ENCODE results near the gene PORCN. TPM values are rescaled to one million over a fixed set of nuclear protein-coding genes. Genes with fewer than 3 reads are reported as not detected.

The PORCN gene
- total RNA-seq, 1 donor from 2014 or later, result 30.3 TPM

DNA sequence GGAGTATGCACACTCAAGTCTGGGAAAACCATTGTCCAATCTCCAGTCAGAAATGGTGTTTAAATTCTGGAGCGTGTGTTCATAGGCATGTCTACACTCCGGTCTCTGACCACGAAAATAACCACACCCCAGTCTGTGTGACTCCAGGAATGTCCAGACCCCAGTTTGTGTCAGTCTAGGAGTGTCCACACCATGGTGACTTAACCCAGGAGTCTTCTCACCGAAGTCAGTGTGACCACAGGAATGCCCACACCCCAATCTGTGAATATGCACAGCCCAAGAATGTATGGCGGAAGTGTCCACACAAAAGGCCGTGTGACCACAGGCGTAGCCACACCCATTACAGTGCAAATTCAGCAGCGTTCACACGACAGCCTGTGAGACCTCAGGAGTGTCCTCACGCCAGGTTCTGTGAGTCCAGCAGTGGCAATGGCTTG, 21.4 kb upstream of the PORCN start:
- no peak overlapping the region for H2AFZ ChIP-seq (ENCODE audit: low read depth, low read length)
- H3K27ac ChIP-seq (ENCODE audit: low read depth, low read length), result peak overlapping the region; percentile 99
- H3K27ac Mint-ChIP-seq (ENCODE audit: unreplicated experiment), result peak overlapping the region; percentile 95
- no peaks in the 10 kb centered on the region for H3K27me3 ChIP-seq (ENCODE audit: insufficient read depth, low read length)
- DNase-seq (ENCODE audit: low read depth) (peak; percentile 99), FAIRE-seq (peak; percentile 100)
- H3K36me3 Mint-ChIP-seq (ENCODE audit: low read depth, unreplicated experiment), result peaks cover 4% of the 10 kb centered on the region
- H3K36me3 ChIP-seq (ENCODE audit: insufficient read depth, low read length), result peaks cover 22% of the 10 kb centered on the region
- H3K27me3 Mint-ChIP-seq (ENCODE audit: low read depth, unreplicated experiment), result no peaks in the 10 kb centered on the region
- H4K20me1 ChIP-seq (ENCODE audit: insufficient read depth, low read length), result no peaks in the 10 kb centered on the region
- TF ChIP-seq EZH2 (IDR thresholded peaks at IDR 0.05; ENCODE audit: insufficient read depth, low read length), result no peak
- TF ChIP-seq, protein P1, sequence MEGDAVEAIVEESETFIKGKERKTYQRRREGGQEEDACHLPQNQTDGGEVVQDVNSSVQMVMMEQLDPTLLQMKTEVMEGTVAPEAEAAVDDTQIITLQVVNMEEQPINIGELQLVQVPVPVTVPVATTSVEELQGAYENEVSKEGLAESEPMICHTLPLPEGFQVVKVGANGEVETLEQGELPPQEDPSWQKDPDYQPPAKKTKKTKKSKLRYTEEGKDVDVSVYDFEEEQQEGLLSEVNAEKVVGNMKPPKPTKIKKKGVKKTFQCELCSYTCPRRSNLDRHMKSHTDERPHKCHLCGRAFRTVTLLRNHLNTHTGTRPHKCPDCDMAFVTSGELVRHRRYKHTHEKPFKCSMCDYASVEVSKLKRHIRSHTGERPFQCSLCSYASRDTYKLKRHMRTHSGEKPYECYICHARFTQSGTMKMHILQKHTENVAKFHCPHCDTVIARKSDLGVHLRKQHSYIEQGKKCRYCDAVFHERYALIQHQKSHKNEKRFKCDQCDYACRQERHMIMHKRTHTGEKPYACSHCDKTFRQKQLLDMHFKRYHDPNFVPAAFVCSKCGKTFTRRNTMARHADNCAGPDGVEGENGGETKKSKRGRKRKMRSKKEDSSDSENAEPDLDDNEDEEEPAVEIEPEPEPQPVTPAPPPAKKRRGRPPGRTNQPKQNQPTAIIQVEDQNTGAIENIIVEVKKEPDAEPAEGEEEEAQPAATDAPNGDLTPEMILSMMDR (IDR thresholded peaks at IDR 0.05; ENCODE audit: insufficient read depth, low read depth, low read length), result no peak
- H3K9ac ChIP-seq (ENCODE audit: low read length), result peak overlapping the region; percentile 80
- H3K9me3 ChIP-seq (ENCODE audit: insufficient read depth, low read depth, low read length), result no peaks in the 10 kb centered on the region
- H3K9me3 Mint-ChIP-seq (ENCODE audit: unreplicated experiment), result peaks cover 2% of the 10 kb centered on the region
- peak overlapping the region; percentile 50 for H3K4me2 ChIP-seq (ENCODE audit: low read length)
- peak overlapping the region; percentile 60 for H3K4me3 Mint-ChIP-seq (ENCODE audit: unreplicated experiment)
- H3K4me1 Mint-ChIP-seq (ENCODE audit: low read depth, unreplicated experiment), result peaks cover 11% of the 10 kb centered on the region
- no peaks in the 10 kb centered on the region for H3K79me2 ChIP-seq (ENCODE audit: insufficient read depth, low read length)
- H3K4me1 ChIP-seq (ENCODE audit: insufficient read depth, low read length), result peaks cover 29% of the 10 kb centered on the region
- H3K4me3 ChIP-seq (ENCODE audit: insufficient read depth, low read depth, low read length), result no peak overlapping the region

DNA sequence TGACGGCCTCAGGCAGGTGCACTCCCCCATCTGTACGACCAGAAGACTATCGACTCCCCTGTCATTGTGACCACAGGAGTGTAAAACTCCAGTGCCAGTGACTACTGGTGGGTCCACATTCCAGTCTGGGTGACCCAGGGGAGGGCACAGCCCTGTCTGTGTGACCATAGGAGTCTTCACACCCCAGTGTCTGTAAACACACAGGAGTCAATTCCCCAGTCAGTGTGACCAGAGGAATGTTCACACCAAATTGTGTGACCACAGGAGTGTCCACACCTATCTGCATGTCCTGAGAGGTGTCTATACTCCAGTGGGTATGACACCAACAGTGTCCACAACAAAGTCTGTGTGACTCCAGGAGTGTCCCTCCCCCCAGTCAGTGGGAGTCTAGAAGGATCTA, 20.8 kb upstream of the PORCN start:
- Mint-ChIP-seq H3K4me1 (ENCODE audit: low read depth, unreplicated experiment) (peaks cover 14% of the 10 kb centered on the region), H3K27me3 (ENCODE audit: low read depth, unreplicated experiment) (no peaks in the 10 kb centered on the region), H3K27ac (ENCODE audit: unreplicated experiment) (peak overlapping the region; percentile 95), H3K36me3 (ENCODE audit: low read depth, unreplicated experiment) (peaks cover 4% of the 10 kb centered on the region), H3K9me3 (ENCODE audit: unreplicated experiment) (peaks cover 2% of the 10 kb centered on the region), H3K4me3 (ENCODE audit: unreplicated experiment) (no peak overlapping the region)
- no peaks in the 10 kb centered on the region for H3K9me3 ChIP-seq (ENCODE audit: insufficient read depth, low read depth, low read length)
- TF ChIP-seq, protein P1 (IDR thresholded peaks at IDR 0.05; ENCODE audit: insufficient read depth, low read depth, low read length), result no peak
- no peak for TF ChIP-seq EZH2 (IDR thresholded peaks at IDR 0.05; ENCODE audit: insufficient read depth, low read length)
- no peak overlapping the region for H2AFZ ChIP-seq (ENCODE audit: low read depth, low read length)
- no peak overlapping the region for H3K4me3 ChIP-seq (ENCODE audit: insufficient read depth, low read depth, low read length)
- H3K27me3 ChIP-seq (ENCODE audit: insufficient read depth, low read length), result no peaks in the 10 kb centered on the region
- H3K36me3 ChIP-seq (ENCODE audit: insufficient read depth, low read length), result peaks cover 16% of the 10 kb centered on the region
- peak overlapping the region; percentile 97 for H3K27ac ChIP-seq (ENCODE audit: low read depth, low read length)
- no peaks in the 10 kb centered on the region for H4K20me1 ChIP-seq (ENCODE audit: insufficient read depth, low read length)
- FAIRE-seq, result no peak
- peaks cover 32% of the 10 kb centered on the region for H3K4me1 ChIP-seq (ENCODE audit: insufficient read depth, low read length)
- peak overlapping the region; percentile 14 for H3K4me2 ChIP-seq (ENCODE audit: low read length)
- peak overlapping the region; percentile 80 for H3K9ac ChIP-seq (ENCODE audit: low read length)
- DNase-seq (ENCODE audit: low read depth), result no peak
- H3K79me2 ChIP-seq (ENCODE audit: insufficient read depth, low read length), result no peaks in the 10 kb centered on the region

DNA sequence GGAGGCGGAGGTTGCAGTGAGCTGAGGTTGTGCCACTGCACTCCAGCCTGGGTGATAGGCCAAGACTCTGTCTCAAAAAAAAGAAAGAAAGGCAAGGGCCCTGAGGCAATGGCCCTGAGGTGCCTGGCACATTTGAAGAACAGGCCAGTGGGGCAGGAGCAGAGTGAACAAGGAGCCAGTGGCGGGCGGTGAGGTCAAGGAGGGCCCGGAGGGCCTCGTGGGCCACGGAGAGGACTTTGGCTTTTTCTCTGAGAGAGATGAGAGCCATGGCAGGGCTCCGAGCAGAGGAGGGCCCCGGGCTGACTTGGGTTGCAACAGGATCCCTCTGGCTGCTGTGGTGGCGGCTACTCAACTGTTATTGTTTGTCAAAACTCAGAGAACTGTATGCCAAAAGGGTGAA, 19.5 kb upstream of the PORCN start:
- no peak for FAIRE-seq
- Histone ChIP-seq H3K4me1 (ENCODE audit: insufficient read depth, low read length) (peaks cover 32% of the 10 kb centered on the region), H3K27ac (ENCODE audit: low read depth, low read length) (no peak overlapping the region), H3K9me3 (ENCODE audit: insufficient read depth, low read depth, low read length) (no peaks in the 10 kb centered on the region), H4K20me1 (ENCODE audit: insufficient read depth, low read length) (no peaks in the 10 kb centered on the region), H2AFZ (ENCODE audit: low read depth, low read length) (no peak overlapping the region), H3K4me2 (ENCODE audit: low read length) (no peak overlapping the region), H3K79me2 (ENCODE audit: insufficient read depth, low read length) (no peaks in the 10 kb centered on the region), H3K9ac (ENCODE audit: low read length) (no peak overlapping the region), H3K4me3 (ENCODE audit: insufficient read depth, low read depth, low read length) (no peak overlapping the region), H3K36me3 (ENCODE audit: insufficient read depth, low read length) (peaks cover 11% of the 10 kb centered on the region), H3K27me3 (ENCODE audit: insufficient read depth, low read length) (no peaks in the 10 kb centered on the region)
- DNase-seq (ENCODE audit: low read depth), result no peak
- H3K4me1 Mint-ChIP-seq (ENCODE audit: low read depth, unreplicated experiment), result peaks cover 16% of the 10 kb centered on the region
- peaks cover 4% of the 10 kb centered on the region for H3K36me3 Mint-ChIP-seq (ENCODE audit: low read depth, unreplicated experiment)
- H3K27ac Mint-ChIP-seq (ENCODE audit: unreplicated experiment), result peak overlapping the region; percentile 84
- no peaks in the 10 kb centered on the region for H3K27me3 Mint-ChIP-seq (ENCODE audit: low read depth, unreplicated experiment)
- H3K9me3 Mint-ChIP-seq (ENCODE audit: unreplicated experiment), result peaks cover 2% of the 10 kb centered on the region
- TF ChIP-seq, protein P1 (IDR thresholded peaks at IDR 0.05; ENCODE audit: insufficient read depth, low read depth, low read length), result no peak
- no peak overlapping the region for H3K4me3 Mint-ChIP-seq (ENCODE audit: unreplicated experiment)
